ENCODE measurements around the gene PTGDS. TPM values are rescaled to one million over a fixed set of nuclear protein-coding genes. Genes with fewer than 3 reads are reported as not detected.

Gene PTGDS
- total RNA-seq, 1 donor from 2014 or later: 4.2 TPM

GRCh38 chr9:137012694-137013570, 35.6 kb downstream of the PTGDS start:
- Histone ChIP-seq H3K9me3 (ENCODE audit: control insufficient read depth in 3 of 3, low read length in 3 of 3) (no peaks in the 10 kb centered on the region), H3K4me1 (ENCODE audit: control insufficient read depth in 3 of 3, insufficient read depth in 3 of 3, low read length in 3 of 3) (no peaks in the 10 kb centered on the region), H3K4me3 (ENCODE audit: low read length in 3 of 3) (no peak overlapping the region), H3K36me3 (ENCODE audit: control insufficient read depth in 3 of 3, insufficient read depth in 3 of 3, low read length in 3 of 3) (peaks cover 25 to 39% (median 36%) of the 10 kb centered on the region in 3 donors), H3K27ac (ENCODE audit: low read depth, low read length) (no peak overlapping the region), H3K9ac (ENCODE audit: low read depth in 1 of 3, low read length in 3 of 3) (no peak overlapping the region), H3K27me3 (ENCODE audit: control insufficient read depth in 3 of 3, insufficient read depth in 3 of 3, low read length in 3 of 3) (no peaks in the 10 kb centered on the region)

DNA sequence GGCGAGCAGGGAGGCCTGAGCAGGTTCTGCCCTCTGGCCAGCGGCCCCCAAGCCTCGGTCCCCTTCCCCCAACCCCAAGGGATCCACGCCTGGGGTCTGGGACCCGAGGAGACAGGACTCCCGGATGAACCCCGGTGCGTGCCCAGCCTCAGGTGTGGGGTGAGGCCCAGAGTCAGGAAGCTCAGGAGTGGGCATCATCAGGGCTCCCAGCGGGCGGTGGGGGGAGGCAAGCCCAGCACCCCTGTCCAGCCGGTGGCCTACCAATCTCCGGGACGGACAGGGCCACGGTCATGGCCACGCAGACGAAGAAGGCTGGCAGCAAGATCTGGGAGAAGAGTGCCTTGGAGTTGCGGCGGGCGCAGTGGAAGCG, 36.3 kb downstream of the PTGDS start:
- Histone ChIP-seq H3K27me3 (ENCODE audit: control insufficient read depth in 3 of 3, insufficient read depth in 3 of 3, low read length in 3 of 3) (no peaks in the 10 kb centered on the region), H3K4me1 (ENCODE audit: control insufficient read depth in 3 of 3, insufficient read depth in 3 of 3, low read length in 3 of 3) (no peaks in the 10 kb centered on the region), H3K9ac (ENCODE audit: low read depth in 1 of 3, low read length in 3 of 3) (no peak overlapping the region), H3K4me3 (ENCODE audit: low read length in 3 of 3) (no peak overlapping the region), H3K27ac (ENCODE audit: low read depth, low read length) (no peak overlapping the region), H3K9me3 (ENCODE audit: control insufficient read depth in 3 of 3, low read length in 3 of 3) (no peaks in the 10 kb centered on the region), H3K36me3 (ENCODE audit: control insufficient read depth in 3 of 3, insufficient read depth in 3 of 3, low read length in 3 of 3) (peaks cover 25 to 39% (median 36%) of the 10 kb centered on the region in 3 donors)

DNA sequence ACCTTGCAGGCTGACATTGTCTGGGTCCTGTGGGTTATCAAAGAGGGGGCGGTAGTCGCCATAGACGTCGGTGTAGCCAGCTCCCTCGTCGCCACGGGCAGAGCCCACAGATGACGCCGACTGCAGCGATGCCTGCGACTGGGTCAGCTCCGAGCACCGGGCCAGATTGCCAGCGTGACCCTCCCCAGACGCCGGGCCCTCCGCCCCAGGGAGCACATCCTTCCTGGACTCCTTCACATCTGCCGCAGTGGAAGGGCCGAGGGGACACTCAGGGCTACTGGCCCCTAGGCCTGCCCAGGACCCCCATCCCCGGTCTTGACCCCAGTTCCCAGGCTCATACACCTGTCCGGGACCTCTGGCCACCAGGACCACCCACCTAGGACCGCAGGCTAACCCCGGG, 36.9 kb downstream of the PTGDS start:
- Histone ChIP-seq H3K9me3 (ENCODE audit: control insufficient read depth in 3 of 3, low read length in 3 of 3) (no peaks in the 10 kb centered on the region), H3K27me3 (ENCODE audit: control insufficient read depth in 3 of 3, insufficient read depth in 3 of 3, low read length in 3 of 3) (no peaks in the 10 kb centered on the region), H3K9ac (ENCODE audit: low read depth in 1 of 3, low read length in 3 of 3) (no peak overlapping the region), H3K4me1 (ENCODE audit: control insufficient read depth in 3 of 3, insufficient read depth in 3 of 3, low read length in 3 of 3) (no peaks in the 10 kb centered on the region), H3K36me3 (ENCODE audit: control insufficient read depth in 3 of 3, insufficient read depth in 3 of 3, low read length in 3 of 3) (peaks cover 25 to 41% (median 36%) of the 10 kb centered on the region in 3 donors), H3K27ac (ENCODE audit: low read depth, low read length) (no peak overlapping the region), H3K4me3 (ENCODE audit: low read length in 3 of 3) (no peak overlapping the region)

GRCh38 chr9:137014776-137015539, 37.7 kb downstream of the PTGDS start:
- Histone ChIP-seq H3K36me3 (ENCODE audit: control insufficient read depth in 3 of 3, insufficient read depth in 3 of 3, low read length in 3 of 3) (peaks cover 21 to 35% (median 30%) of the 10 kb centered on the region in 3 donors), H3K27ac (ENCODE audit: low read depth, low read length) (no peak overlapping the region), H3K9ac (ENCODE audit: low read depth in 1 of 3, low read length in 3 of 3) (no peak overlapping the region), H3K4me3 (ENCODE audit: low read length in 3 of 3) (no peak overlapping the region), H3K27me3 (ENCODE audit: control insufficient read depth in 3 of 3, insufficient read depth in 3 of 3, low read length in 3 of 3) (no peaks in the 10 kb centered on the region), H3K9me3 (ENCODE audit: control insufficient read depth in 3 of 3, low read length in 3 of 3) (no peaks in the 10 kb centered on the region), H3K4me1 (ENCODE audit: control insufficient read depth in 3 of 3, insufficient read depth in 3 of 3, low read length in 3 of 3) (no peaks in the 10 kb centered on the region)

DNA sequence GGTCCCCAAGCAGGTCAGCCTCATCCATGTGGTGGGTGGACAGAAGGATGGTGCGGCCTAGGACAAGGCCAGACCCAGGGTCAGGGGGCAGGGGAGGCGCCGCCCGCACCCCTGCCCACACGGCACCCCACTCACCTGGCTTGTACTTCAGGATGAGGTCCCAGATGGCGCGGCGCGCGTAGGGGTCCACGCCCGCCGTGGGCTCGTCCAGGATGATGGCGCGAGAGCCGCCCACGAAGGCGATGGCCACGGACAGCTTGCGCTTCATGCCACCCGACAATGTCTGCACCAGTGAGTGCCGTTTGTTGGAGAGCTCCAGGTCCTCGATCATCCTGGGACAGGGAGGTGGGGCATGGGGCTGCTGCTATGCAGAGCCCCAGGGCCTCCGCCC, 38.2 kb downstream of the PTGDS start:
- no peaks in the 10 kb centered on the region for H3K27me3 ChIP-seq (ENCODE audit: control insufficient read depth in 3 of 3, insufficient read depth in 3 of 3, low read length in 3 of 3)
- H3K9ac ChIP-seq (ENCODE audit: low read depth in 1 of 3, low read length in 3 of 3): no peak overlapping the region
- no peaks in the 10 kb centered on the region for H3K4me1 ChIP-seq (ENCODE audit: control insufficient read depth in 3 of 3, insufficient read depth in 3 of 3, low read length in 3 of 3)
- peaks cover 21 to 35% (median 30%) of the 10 kb centered on the region in 3 donors for H3K36me3 ChIP-seq (ENCODE audit: control insufficient read depth in 3 of 3, insufficient read depth in 3 of 3, low read length in 3 of 3)
- H3K9me3 ChIP-seq (ENCODE audit: control insufficient read depth in 3 of 3, low read length in 3 of 3): no peaks in the 10 kb centered on the region
- H3K27ac ChIP-seq (ENCODE audit: low read depth, low read length): no peak overlapping the region
- H3K4me3 ChIP-seq (ENCODE audit: low read length in 3 of 3): no peak overlapping the region

DNA sequence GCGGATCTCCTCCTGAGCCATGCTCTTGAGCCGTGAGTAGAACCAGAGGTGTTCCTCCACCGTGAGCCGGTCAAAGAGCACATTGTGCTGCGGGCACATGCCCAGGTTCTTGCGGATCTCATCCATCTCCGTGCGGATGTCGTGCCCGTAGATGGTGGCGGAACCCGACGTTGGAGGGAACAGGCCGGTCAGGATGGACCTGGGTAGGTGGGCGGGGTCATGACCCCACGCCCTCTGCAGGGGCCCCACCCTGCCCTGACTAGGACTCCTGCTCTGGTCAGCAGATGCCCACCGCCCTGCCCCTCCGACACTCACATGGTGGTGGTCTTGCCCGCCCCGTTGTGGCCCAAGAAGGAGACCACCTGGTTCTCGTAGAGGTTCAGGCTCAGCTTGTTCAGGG, 38.7 kb downstream of the PTGDS start:
- Histone ChIP-seq H3K27ac (ENCODE audit: low read depth, low read length) (no peak overlapping the region), H3K4me3 (ENCODE audit: low read length in 3 of 3) (no peak overlapping the region), H3K36me3 (ENCODE audit: control insufficient read depth in 3 of 3, insufficient read depth in 3 of 3, low read length in 3 of 3) (peaks cover 22 to 35% (median 30%) of the 10 kb centered on the region in 3 donors), H3K4me1 (ENCODE audit: control insufficient read depth in 3 of 3, insufficient read depth in 3 of 3, low read length in 3 of 3) (no peaks in the 10 kb centered on the region), H3K9me3 (ENCODE audit: control insufficient read depth in 3 of 3, low read length in 3 of 3) (no peaks in the 10 kb centered on the region), H3K9ac (ENCODE audit: low read depth in 1 of 3, low read length in 3 of 3) (no peak overlapping the region), H3K27me3 (ENCODE audit: control insufficient read depth in 3 of 3, insufficient read depth in 3 of 3, low read length in 3 of 3) (no peaks in the 10 kb centered on the region)

GRCh38 chr9:137016436-137016835, 39.1 kb downstream of the PTGDS start:
- Histone ChIP-seq H3K9me3 (ENCODE audit: control insufficient read depth in 3 of 3, low read length in 3 of 3) (no peaks in the 10 kb centered on the region), H3K9ac (ENCODE audit: low read depth in 1 of 3, low read length in 3 of 3) (no peak overlapping the region), H3K36me3 (ENCODE audit: control insufficient read depth in 3 of 3, insufficient read depth in 3 of 3, low read length in 3 of 3) (peaks cover 24 to 33% (median 27%) of the 10 kb centered on the region in 3 donors), H3K4me3 (ENCODE audit: low read length in 3 of 3) (no peak overlapping the region), H3K27ac (ENCODE audit: low read depth, low read length) (no peak overlapping the region), H3K4me1 (ENCODE audit: control insufficient read depth in 3 of 3, insufficient read depth in 3 of 3, low read length in 3 of 3) (no peaks in the 10 kb centered on the region), H3K27me3 (ENCODE audit: control insufficient read depth in 3 of 3, insufficient read depth in 3 of 3, low read length in 3 of 3) (no peaks in the 10 kb centered on the region)

DNA sequence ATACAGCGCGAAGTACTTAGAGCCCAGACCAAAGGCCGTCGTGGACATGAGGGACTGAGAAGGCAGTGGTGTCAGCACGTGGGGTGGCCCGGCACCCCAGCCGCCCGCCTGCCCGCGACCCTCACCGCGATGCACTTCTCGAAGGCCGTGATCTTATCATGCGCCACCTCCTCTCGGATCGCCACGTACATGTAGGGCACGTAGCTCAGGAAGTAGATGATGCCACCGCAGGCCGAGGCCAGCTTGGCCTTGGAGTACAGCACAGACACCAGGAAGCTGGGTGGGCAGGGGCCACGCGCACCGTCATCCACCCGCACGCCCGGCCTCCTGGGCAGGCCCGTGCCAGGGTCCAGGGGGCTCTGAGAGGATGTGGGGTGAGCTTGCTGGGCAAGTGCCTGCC, 39.8 kb downstream of the PTGDS start:
- no peaks in the 10 kb centered on the region for H3K9me3 ChIP-seq (ENCODE audit: control insufficient read depth in 3 of 3, low read length in 3 of 3)
- no peaks in the 10 kb centered on the region for H3K27me3 ChIP-seq (ENCODE audit: control insufficient read depth in 3 of 3, insufficient read depth in 3 of 3, low read length in 3 of 3)
- no peak overlapping the region for H3K9ac ChIP-seq (ENCODE audit: low read depth in 1 of 3, low read length in 3 of 3)
- no peak overlapping the region for H3K4me3 ChIP-seq (ENCODE audit: low read length in 3 of 3)
- peaks cover 21 to 31% (median 25%) of the 10 kb centered on the region in 3 donors for H3K36me3 ChIP-seq (ENCODE audit: control insufficient read depth in 3 of 3, insufficient read depth in 3 of 3, low read length in 3 of 3)
- H3K27ac ChIP-seq (ENCODE audit: low read depth, low read length): no peak overlapping the region
- no peaks in the 10 kb centered on the region for H3K4me1 ChIP-seq (ENCODE audit: control insufficient read depth in 3 of 3, insufficient read depth in 3 of 3, low read length in 3 of 3)

- Histone ChIP-seq H3K9ac (ENCODE audit: low read depth in 1 of 3, low read length in 3 of 3) (no peak overlapping the region), H3K4me3 (ENCODE audit: low read length in 3 of 3) (no peak overlapping the region), H3K27ac (ENCODE audit: low read depth, low read length) (no peak overlapping the region), H3K4me1 (ENCODE audit: control insufficient read depth in 3 of 3, insufficient read depth in 3 of 3, low read length in 3 of 3) (no peaks in the 10 kb centered on the region), H3K36me3 (ENCODE audit: control insufficient read depth in 3 of 3, insufficient read depth in 3 of 3, low read length in 3 of 3) (peaks cover 19 to 27% (median 20%) of the 10 kb centered on the region in 3 donors), H3K9me3 (ENCODE audit: control insufficient read depth in 3 of 3, low read length in 3 of 3) (no peaks in the 10 kb centered on the region), H3K27me3 (ENCODE audit: control insufficient read depth in 3 of 3, insufficient read depth in 3 of 3, low read length in 3 of 3) (no peaks in the 10 kb centered on the region)
These were observed 40.6 kb downstream of the PTGDS start for GRCh38 chr9:137017791-137018497.

Measured in skeletal muscle tissue (tissue), 4 donors.